Keratinocyte (primary cell): ENCODE data around the gene PSD. TPM values are rescaled to one million over a fixed set of nuclear protein-coding genes. Genes with fewer than 3 reads are reported as not detected.

ENCODE experiments used
- DNase-seq: peaks from one replicate; pipeline ENCODE4 v3.0.0-alpha.2; 2011; ENCODE audit warnings: low read depth, missing footprints, low spot score
- FAIRE-seq: peaks from 2 replicates; lab custom pipeline; 2011; peaks lifted over from hg19 to GRCh38; lab: Jason Lieb, UNC
- H2AFZ ChIP-seq: 2 replicates; pipeline ENCODE4 v1.6.0; 2012; ENCODE audit warnings: low read length, control low read depth, inconsistent platforms; ENCODE audit not compliant: control insufficient read depth
- H3K27ac ChIP-seq: 2 replicates; pipeline ENCODE4 v1.5.1; 2011; ENCODE audit warnings: low read length; ENCODE audit not compliant: control insufficient read depth, insufficient read depth
- H3K27me3 ChIP-seq: 3 replicates; pipeline ENCODE4 v1.6.0; 2011; ENCODE audit warnings: low read length; ENCODE audit not compliant: control insufficient read depth, insufficient read depth; ENCODE audit errors: extremely low read depth
- H3K36me3 ChIP-seq, 2 experiments: 2 replicates in 1 of 2; 3 replicates in 1 of 2; pipeline ENCODE4 v1.5.1; 2011; ENCODE audit warnings: low read length in 2 of 2, mild to moderate bottlenecking in 1 of 2; ENCODE audit not compliant: control insufficient read depth in 2 of 2, insufficient read depth in 2 of 2; ENCODE audit errors: extremely low read depth in 1 of 2
- H3K4me1 ChIP-seq: 3 replicates; pipeline ENCODE4 v1.5.1; 2011; ENCODE audit warnings: low read length; ENCODE audit not compliant: control insufficient read depth, insufficient read depth; ENCODE audit errors: extremely low read depth
- H3K4me2 ChIP-seq: 3 replicates; pipeline ENCODE4 v1.6.0; 2011; ENCODE audit warnings: low read depth, low read length; ENCODE audit not compliant: control insufficient read depth, insufficient read depth; ENCODE audit errors: extremely low read depth
- H3K4me3 ChIP-seq, 3 experiments: fragments of 200-600 bp in 1 of 3; sonication (generic) in 1 of 3; 2 replicates in 2 of 3; 3 replicates in 1 of 3; pipeline ENCODE4 v1.5.1; 2011 to 2016; ENCODE audit warnings: low read length in 3 of 3, mild to moderate bottlenecking in 3 of 3, control low read depth in 2 of 3, inconsistent platforms in 1 of 3, low read depth in 1 of 3, mixed read lengths in 1 of 3, mixed run types in 1 of 3, moderate library complexity in 1 of 3; ENCODE audit not compliant: control insufficient read depth in 2 of 3, insufficient read depth in 2 of 3; ENCODE audit errors: extremely low read depth in 1 of 3
- H3K79me2 ChIP-seq: 2 replicates; pipeline ENCODE4 v1.6.0; 2012; ENCODE audit warnings: low read length; ENCODE audit not compliant: control insufficient read depth, insufficient read depth
- H3K9ac ChIP-seq: 3 replicates; pipeline ENCODE4 v1.6.0; 2011; ENCODE audit warnings: low read length; ENCODE audit not compliant: control insufficient read depth, insufficient read depth; ENCODE audit errors: extremely low read depth
- H3K9me1 ChIP-seq: 3 replicates; pipeline ENCODE4 v1.6.0; 2011; ENCODE audit warnings: low read length; ENCODE audit not compliant: control insufficient read depth, insufficient read depth; ENCODE audit errors: extremely low read depth
- H3K9me3 ChIP-seq: 2 replicates; pipeline ENCODE4 v1.5.1; 2012; ENCODE audit warnings: low read depth, low read length; ENCODE audit not compliant: control insufficient read depth
- H4K20me1 ChIP-seq: 3 replicates; pipeline ENCODE4 v1.6.0; 2011; ENCODE audit warnings: low read length; ENCODE audit not compliant: control insufficient read depth, insufficient read depth; ENCODE audit errors: extremely low read depth
- CTCF ChIP-seq, 3 experiments: IDR thresholded peaks in 1 of 3; conservative IDR thresholded peaks in 1 of 3; optimal IDR thresholded peaks in 1 of 3; 2 replicates in 2 of 3; 3 replicates in 1 of 3; pipeline versions ENCODE3 to v1.5.1; 2011; ENCODE audit warnings: low read length in 3 of 3, mild to moderate bottlenecking in 3 of 3, moderate library complexity in 2 of 3, control low read depth in 1 of 3, inconsistent platforms in 1 of 3; ENCODE audit not compliant: insufficient read depth in 2 of 3; ENCODE audit errors: extremely low read depth in 1 of 3
- EZH2 ChIP-seq: IDR thresholded peaks from one replicate; pipeline ENCODE4 v1.6.1; 2012; ENCODE audit warnings: inconsistent platforms, mild to moderate bottlenecking, low read length, moderate library complexity
- dilution Hi-C: fragments of 300-500 bp; cut with MboI; formaldehyde crosslinking; loops from one replicate; pipeline ENCODE4 v1.7.0; 2020; ENCODE audit warnings: low sequenced_read_pairs; ENCODE audit not compliant: extremely low pct_ligation_motif_present
- polyA plus RNA-seq, 5 experiments: library from polyadenylated mRNA; depleted of rRNA in 3 of 5; stranded (reverse) in 3 of 5; stranded (forward) in 1 of 5; unstranded in 1 of 5; fragments of >200 nt; gene quantifications; 1 replicate in 1 of 5; 2 replicates in 3 of 5; 3 replicates in 1 of 5; pipeline versions ENCODE4 v1.2.1 to v1.2.3, GENCODE V29; 2011 to 2012; ENCODE audit warnings: missing spikeins in 2 of 5, low read depth in 1 of 5, low replicate concordance in 1 of 5

PSD gene
- polyA plus RNA-seq, 1 donor (not counting 4 experiments of a cell fraction or from before 2014, with no cell fraction given), result 0.10 TPM

GRCh38 chr10:102435529-102436233, 17.1 kb upstream of the PSD start:
- H3K9me3 ChIP-seq, result no peaks in the 10 kb centered on the region
- no peak overlapping the region for H2AFZ ChIP-seq
- H3K4me1 ChIP-seq, result peaks cover 6% of the 10 kb centered on the region
- no peak overlapping the region for H3K9ac ChIP-seq
- no peak for FAIRE-seq
- no peaks in the 10 kb centered on the region for H4K20me1 ChIP-seq
- dilution Hi-C loops, result no loop called here
- H3K36me3 ChIP-seq, result no peaks in the 10 kb centered on the region
- H3K27ac ChIP-seq, result no peak overlapping the region
- no peaks in the 10 kb centered on the region for H3K9me1 ChIP-seq
- H3K79me2 ChIP-seq, result peaks cover 10% of the 10 kb centered on the region
- no peak for DNase-seq
- peaks cover 20% of the 10 kb centered on the region for H3K27me3 ChIP-seq
- H3K4me3 ChIP-seq, result no peak overlapping the region
- TF ChIP-seq CTCF (optimal IDR thresholded peaks at IDR 0.05 in 1 of 3, IDR thresholded peaks at IDR 0.05 in 1 of 3, conservative IDR thresholded peaks at IDR 0.05 in 1 of 3; ENCODE audit: extremely low read depth in 1 of 3, insufficient read depth in 2 of 3, low read length in 3 of 3), result no peak
- peak; percentile 12 for TF ChIP-seq EZH2
- peak overlapping the region; percentile 27 for H3K4me2 ChIP-seq

- no peak overlapping the region for H3K4me3 ChIP-seq
- dilution Hi-C loops, result no loop called here
Measured at GRCh38 chr10:102435133-102435497, 16.5 kb upstream of the PSD start.

More at GRCh38 chr10:102435133-102435497, 16.5 kb upstream of the PSD start:
- DNase-seq, result no peak
- Histone ChIP-seq H3K27me3 (peaks cover 20% of the 10 kb centered on the region), H2AFZ (no peak overlapping the region), H4K20me1 (no peaks in the 10 kb centered on the region), H3K9ac (no peak overlapping the region), H3K4me2 (no peak overlapping the region), H3K4me1 (peaks cover 6% of the 10 kb centered on the region), H3K79me2 (peaks cover 10% of the 10 kb centered on the region), H3K36me3 (no peaks in the 10 kb centered on the region), H3K27ac (no peak overlapping the region), H3K9me1 (no peaks in the 10 kb centered on the region), H3K9me3 (no peaks in the 10 kb centered on the region)
- TF ChIP-seq CTCF (optimal IDR thresholded peaks at IDR 0.05 in 1 of 3, IDR thresholded peaks at IDR 0.05 in 1 of 3, conservative IDR thresholded peaks at IDR 0.05 in 1 of 3; ENCODE audit: extremely low read depth in 1 of 3, insufficient read depth in 2 of 3, low read length in 3 of 3), result no peak
- peak; percentile 28 for TF ChIP-seq EZH2
- no peak for FAIRE-seq
